Measurements from ENCODE around the gene ETAA1.

Gene ETAA1

GRCh38 chr2:67438337-67438736 lies 41.2 kb downstream of the ETAA1 start:
- DNase-seq (ENCODE audit: low read depth): no peak

GRCh38 chr2:67445652-67446268 lies 48.6 kb downstream of the ETAA1 start:
- no peak for DNase-seq (ENCODE audit: low read depth)

- no peak for DNase-seq (ENCODE audit: low read depth)
Observed at GRCh38 chr2:67446491-67446911, 49.4 kb downstream of the ETAA1 start.

- DNase-seq (ENCODE audit: low read depth): no peak
Observed at GRCh38 chr2:67448648-67449047, 51.5 kb downstream of the ETAA1 start.

GRCh38 chr2:67451086-67451832 lies 54.1 kb downstream of the ETAA1 start:
- no peak for DNase-seq (ENCODE audit: low read depth)

GRCh38 chr2:67453310-67453709 lies 56.2 kb downstream of the ETAA1 start:
- DNase-seq (ENCODE audit: low read depth): no peak

DNA sequence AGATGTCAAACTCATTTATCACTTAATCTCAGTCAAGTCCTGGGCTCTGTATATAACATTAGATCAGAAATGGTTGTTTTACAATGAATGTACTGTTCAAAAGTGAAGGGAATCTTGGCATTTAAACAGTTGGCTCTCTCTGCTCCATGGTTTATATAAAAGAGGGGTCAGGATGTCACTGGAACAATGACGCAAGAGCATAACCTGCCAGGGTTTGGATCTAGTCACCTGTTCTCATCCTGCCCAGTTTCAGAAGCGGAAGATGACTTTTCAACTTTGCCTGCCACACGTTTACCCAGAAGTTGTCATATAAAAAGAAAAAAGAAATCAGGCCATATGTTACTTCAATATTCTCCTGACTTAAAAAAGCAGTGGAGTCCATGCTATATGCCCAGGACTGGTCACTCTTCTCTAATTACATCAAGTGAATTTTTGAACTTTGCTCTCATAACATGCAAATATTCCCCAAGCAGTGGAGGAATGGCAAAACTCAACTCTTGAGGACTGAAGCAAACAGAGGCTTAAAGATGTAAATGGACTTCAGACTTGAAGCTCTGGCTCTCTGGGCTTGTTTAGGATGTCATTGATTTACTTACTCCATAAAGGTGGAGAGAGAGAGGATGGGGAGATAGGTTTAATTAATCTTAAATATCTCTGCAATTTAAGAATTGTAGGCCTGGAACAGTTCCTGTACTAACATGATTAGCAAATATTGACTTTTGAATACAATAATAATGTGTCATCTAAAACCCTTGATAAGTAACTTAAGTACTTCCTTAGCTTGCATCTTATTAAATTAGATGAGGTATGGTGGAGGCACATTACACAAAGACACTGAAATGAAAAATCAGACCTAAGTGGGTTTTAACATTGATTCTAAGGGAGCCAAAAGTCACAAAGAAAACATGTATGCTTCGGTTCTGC lies 58.3 kb downstream of the ETAA1 start:
- DNase-seq (ENCODE audit: low read depth): no peak

DNA sequence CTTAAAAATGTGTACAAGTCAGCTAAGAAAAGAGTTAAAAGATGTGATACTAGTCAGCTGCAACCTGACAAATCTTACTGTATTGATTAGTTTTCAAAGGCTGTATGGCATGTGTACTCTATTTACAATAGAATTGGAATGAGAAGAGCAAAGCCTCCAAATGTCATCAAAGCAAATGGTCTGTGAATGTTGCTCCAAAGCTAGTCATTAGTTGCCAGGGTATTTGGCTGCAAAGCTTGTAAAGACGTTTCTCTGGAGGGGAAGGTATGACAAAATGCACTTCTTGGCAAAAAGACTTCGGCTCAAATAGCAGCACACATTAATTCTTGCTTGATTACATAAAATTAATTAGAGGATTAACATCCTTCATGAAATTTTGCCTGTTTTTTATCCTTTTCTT lies 59.3 kb downstream of the ETAA1 start:
- no peak for DNase-seq (ENCODE audit: low read depth)

DNA sequence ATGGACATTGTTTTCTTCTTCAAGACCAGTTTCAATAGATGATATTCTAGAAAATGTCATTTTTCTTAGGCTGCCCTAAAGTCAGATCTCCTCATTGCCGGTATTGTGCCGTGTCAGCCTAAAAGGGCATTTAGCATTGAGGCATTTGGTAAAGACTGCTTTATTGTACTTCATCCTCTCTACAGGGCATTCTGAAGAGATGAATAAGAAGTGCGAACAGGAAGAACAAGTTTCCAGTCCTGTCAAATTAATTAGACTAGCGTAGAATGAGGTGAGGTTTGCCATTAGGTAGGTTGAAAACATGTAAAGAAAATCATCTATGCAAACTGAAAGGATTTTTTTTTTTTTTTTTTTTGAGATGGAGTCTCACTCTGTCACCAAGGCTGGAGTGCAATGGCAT lies 60.6 kb downstream of the ETAA1 start:
- no peak for DNase-seq (ENCODE audit: low read depth)

DNA sequence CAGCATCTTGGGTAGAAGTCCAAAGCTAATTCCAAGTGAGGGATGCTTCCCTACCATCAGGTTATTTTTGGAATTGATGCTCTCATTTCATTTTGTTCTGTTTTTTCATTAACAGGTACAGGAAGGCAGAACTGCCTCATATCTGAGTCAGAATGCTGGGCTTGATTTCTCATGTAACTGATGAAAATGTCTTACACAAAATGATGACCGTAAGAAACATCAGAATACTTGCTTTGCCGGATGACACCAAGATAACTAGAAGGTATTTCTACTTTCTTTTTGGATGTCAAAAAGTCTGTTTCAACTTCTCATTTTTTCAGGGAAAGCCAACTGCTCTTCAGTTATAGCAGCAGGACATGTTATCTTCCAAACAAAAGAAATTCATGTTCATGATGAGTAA lies 62.6 kb downstream of the ETAA1 start:
- no peak for DNase-seq (ENCODE audit: low read depth)
